ENCODE data around the gene DBNL.

The DBNL gene

DNA sequence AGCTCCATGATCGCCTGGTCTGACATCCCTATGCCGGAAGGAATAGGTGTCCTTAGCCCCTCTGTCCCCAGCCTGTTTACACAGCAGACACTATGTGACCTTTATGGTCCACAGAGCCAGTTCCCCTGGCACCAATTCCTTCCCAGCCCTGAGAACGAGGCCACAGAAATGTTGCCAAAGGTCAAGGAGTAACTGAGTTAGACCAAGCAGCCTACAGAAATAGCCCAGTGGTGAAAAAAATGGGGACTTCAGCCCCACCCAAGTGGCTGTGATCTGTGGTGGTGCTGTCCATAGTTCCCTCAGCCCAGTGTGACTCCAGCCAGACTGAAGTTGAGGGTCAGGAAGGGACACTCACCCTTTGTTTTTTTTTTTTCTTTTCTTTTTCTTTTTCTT is 18.4 kb downstream of the DBNL start:
- DNase-seq: no peak

DNA sequence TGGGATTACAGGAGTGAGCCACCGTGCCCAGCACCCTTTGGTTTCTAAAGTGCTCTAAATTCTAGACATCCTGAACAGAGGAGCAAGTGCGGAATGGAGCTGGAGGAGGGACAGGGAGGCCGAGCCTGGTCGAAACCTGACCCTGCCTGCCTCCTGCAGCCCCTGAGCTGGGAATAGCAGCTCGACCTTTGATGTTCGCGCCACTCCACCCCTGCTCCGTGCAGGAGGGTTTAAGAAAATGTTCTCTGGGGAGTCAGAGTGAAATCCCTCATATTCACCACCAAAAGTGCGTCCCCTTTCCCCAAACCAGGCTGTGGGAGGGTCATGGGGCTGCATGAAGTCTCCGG is 19.0 kb downstream of the DBNL start:
- no peak for DNase-seq

DNA sequence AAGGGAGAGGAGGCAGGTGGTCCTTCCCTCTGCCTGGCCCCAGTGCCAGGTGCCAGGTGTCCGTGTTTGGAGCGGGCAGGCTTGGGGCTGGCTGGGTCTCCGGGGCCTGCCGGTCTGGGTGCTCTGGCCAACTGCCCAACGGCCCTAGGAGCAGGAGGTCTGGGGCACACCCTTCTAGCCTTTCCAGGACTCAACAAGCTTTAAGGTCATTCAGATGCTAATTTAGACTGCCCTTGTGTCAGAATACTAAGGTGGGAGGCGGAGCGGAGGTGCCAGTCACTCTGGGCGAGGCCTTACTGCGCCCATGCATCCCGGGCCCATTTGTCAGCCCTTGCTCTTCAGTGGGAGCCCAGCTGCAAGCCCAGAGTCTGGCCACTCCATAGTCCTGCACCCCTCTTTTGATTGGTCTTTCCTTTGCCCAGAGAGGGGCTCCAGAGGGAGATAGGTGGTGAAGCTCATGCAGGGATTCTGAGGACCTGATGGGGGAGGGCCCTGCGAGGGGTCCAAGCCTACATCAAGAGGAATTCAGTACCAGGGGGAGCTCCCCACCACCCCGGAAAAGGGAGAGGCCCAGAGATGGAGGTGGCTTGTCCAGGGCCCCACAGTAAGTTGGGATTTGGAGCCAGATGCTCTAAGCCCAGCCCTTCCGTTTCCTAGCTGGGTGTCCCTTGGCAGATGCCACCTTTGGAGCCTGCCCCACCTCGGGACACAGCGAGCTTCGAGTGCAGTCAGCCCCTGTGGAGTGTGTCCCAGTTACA is 19.6 kb downstream of the DBNL start:
- DNase-seq: no peak

GRCh38 chr7:44064791-44065430 is 20.4 kb downstream of the DBNL start:
- DNase-seq: no peak

GRCh38 chr7:44065431-44066110 is 21.1 kb downstream of the DBNL start, which contains the start of gene PGAM2:
TSS of gene PGAM2 (minus strand) at chr7:44065567. CDS start at chr7:44065529, 38 bp downstream.
- no peak for DNase-seq

GRCh38 chr7:44066111-44066460 is 21.6 kb downstream of the DBNL start:
- no peak for DNase-seq

DNA sequence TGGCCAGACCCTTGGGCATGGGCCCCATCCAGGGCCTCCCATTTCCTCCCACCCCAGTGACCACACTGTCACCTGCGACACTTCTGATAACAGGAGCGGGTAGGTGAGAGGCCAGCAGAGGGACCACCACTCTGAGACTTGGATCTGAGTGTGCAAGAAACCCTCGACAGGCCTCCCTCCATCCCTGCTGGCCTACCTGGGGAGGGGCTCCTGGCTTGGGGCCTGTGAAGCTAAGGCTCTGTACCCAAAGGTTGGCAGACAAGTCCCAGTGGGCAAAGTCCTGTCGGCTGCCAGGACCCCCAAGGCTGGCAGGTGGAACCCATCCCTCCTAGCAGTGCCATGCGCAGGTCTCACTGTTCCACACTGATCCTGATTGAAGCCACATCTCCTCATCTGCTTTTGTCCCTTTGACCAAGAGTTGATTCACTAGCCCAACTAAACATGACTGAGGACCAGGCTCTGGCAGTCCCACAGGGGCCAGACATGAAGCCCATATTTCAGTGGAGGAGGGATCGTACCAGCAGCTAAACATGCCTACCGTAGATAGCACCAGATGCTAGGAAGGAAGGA is 22.1 kb downstream of the DBNL start:
- no peak for DNase-seq

- no peak for DNase-seq
These were observed 22.8 kb downstream of the DBNL start for GRCh38 chr7:44067064-44067951.

GRCh38 chr7:44068054-44068453 is 23.6 kb downstream of the DBNL start:
- no peak for DNase-seq

DNA sequence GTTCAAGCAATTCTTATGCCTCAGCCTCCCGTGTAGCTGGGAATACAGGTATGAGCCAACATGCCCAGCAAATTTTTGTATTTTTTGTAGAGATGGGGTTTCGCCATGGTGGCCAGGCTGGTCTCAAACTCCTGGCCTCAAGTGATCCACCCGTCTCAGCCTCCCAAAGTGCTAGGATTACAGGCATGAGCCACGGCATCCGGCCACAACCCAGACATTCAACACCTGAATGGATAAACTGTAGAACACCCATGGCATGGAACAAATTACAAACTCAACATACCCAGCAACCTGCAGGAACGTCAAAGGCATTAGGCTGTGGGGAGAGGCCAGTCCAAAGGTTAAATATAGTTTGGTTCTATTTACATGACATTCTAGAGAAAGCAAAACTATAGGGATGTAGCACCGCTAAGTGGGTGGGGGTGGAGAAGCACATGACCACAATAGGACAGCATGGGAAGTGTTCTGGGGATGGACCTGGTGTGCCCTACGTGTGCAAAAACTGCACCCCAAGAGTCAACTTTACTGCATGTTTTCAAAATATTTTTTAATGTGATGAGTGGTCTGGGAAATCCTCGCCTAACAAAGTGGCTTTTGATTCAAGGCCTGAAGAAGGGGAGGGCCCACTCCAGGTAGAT is 27.3 kb downstream of the DBNL start:
- DNase-seq: no peak

GRCh38 chr7:44072364-44073231 is 28.1 kb downstream of the DBNL start:
- peak; percentile 44 for DNase-seq

DNA sequence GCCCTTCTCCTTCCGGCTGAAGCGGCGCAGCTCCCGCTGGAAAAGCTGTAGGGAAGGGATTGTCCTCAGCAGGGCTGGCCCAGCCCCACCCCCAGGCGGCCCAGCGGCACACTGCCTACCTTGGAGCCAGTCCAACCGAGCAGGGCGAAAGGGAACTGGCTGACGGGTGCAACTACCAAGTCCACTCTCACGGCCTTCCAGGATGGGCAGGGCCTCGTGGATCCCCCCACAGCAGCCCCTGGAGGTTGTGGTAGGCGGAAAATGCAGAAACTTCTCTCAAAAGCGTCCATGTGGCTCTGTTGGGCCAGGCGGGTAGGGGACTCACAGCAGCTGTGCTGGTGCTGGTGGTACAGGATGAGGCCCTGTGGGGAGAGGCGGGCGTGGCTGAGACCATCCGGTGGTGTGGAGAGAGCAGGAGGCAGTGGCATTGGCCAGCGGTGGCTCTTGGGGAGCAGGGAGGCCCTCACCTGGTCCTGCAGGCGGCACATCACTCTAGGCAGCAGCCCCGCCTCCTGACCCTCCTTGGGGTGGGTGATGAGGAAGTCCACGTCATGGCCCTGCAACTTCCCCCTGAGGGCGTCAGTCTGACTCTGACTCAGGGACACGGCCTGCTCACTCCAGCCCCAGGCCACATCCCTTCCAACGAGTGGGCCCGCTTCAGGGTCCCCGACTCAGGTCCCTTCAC is 29.3 kb downstream of the DBNL start:
- peak; percentile 84 for DNase-seq

DNA sequence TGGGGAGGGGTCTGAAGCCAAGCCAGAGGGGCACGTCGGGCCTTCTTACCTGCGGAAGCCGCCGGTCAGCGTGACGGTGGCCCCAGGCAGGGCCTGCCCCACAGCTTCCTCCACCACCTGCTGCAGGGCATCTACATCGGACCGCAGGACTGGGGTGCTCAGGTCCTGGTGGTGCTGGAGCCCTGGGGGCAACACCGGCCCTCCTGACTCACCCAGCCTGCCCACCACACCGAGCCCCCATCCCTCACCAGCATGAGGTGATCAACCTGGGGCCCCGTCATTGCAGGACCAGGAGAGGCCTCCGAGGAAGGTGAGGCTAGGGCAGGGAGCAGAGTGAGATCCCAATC is 29.8 kb downstream of the DBNL start:
- no peak for DNase-seq

DNA sequence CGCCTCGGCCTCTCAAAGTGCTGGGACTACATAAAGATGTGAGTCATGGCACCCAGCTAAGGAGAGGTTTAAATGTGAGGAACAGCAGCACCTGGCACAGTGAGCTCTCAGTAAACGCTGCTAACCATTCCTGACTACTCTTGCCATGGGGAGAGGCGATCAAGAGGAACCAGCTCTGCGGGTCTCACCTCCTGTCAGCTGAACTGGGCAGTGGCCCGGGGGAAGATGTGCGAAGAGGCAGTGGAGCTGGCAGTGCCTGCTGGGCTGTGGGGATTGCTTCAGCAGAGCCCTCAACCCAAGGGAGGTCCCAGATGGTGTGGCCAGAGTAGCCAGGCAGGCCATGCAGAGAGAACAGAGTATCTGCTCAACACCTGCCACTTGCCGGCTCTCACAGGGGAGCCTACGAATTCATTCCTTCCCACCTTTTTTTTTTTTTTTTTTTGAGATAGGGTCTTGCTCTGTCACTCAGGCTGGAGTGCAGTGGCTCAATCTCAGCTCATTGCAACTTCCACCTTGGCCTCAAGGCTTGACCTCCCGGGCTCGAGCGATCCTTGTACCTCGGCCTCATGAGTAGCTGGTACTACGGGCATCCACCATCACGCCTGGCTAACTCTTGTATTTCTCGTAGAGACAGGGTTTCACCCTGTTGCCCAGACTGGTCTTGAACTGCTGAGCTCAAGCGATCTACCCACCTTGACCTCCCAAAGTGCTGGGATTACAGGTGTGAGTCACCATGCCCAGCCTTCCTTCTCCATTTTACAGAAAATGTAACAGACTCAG is 31.0 kb downstream of the DBNL start:
- DNase-seq: no peak

GRCh38 chr7:44076101-44076895 is 31.8 kb downstream of the DBNL start:
- no peak for DNase-seq

DNA sequence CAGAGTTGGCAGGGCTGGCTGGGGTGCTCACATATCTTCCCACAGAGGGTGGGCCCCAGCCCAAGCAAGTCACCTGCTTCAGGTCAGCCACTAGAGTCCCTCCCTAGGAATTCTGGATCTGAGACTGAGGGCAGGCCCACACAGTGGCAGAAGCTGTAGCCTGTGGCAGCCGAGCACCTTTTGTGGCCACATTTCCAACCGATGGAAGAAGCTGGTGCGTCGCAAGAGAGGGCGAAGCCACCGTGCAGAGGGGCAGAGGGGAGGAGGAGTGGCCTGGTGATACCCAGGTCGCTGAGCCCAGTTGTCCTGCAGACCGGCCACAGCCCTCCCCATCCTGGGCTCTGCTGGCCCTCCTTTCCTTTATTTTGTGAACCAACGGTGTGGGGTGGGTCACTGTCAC is 32.6 kb downstream of the DBNL start:
- no peak for DNase-seq

DNA sequence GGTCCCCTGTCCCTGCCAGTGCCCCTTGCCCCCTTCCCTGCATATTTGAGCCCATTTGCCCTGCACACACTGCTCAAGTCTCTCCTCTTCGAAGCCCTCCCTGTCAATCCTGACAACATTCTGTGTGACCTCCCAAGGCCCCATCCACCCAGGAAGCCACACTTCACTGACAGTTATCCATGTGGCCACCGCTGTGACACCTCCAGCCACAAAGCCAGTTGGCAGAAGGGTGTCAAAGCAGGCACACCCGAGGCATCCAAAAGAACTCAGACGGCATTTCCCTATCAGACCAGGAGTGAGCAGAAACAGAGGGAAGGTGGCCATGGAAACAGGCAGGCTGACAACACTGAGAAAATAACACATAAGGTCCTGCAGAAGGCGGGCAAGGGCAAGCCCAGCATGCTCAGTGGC is 33.2 kb downstream of the DBNL start:
- no peak for DNase-seq

- no peak for DNase-seq
These were observed 34.0 kb downstream of the DBNL start for GRCh38 chr7:44078521-44078920.

All from CD4-positive, alpha-beta T cell treated with Interferon gamma for 1 hour (primary cell).